Thyroid gland (tissue), 4 donors: ENCODE measurements around the gene EP400.

Source experiments
- POLR2A ChIP-seq, 2 donors: fragments of 450-650 bp; IDR thresholded peaks; one replicate each; pipeline ENCODE4 v1.6.1; 2017; ENCODE audit warnings: antibody characterized with exemption in 2 of 2, mild to moderate bottlenecking in 2 of 2, moderate library complexity in 1 of 2
- TF ChIP-seq, protein P1 (sequence below), 6 experiments: fragments of 200-600 bp in 3 of 6; fragments of 450-650 bp in 3 of 6; sonication (generic) in 3 of 6; IDR thresholded peaks; one replicate each; pipeline ENCODE4 v1.5.1; 2016 to 2019; ENCODE audit warnings: antibody characterized with exemption in 6 of 6, mild to moderate bottlenecking in 2 of 6, inconsistent platforms in 1 of 6, moderate library complexity in 1 of 6

DNA sequence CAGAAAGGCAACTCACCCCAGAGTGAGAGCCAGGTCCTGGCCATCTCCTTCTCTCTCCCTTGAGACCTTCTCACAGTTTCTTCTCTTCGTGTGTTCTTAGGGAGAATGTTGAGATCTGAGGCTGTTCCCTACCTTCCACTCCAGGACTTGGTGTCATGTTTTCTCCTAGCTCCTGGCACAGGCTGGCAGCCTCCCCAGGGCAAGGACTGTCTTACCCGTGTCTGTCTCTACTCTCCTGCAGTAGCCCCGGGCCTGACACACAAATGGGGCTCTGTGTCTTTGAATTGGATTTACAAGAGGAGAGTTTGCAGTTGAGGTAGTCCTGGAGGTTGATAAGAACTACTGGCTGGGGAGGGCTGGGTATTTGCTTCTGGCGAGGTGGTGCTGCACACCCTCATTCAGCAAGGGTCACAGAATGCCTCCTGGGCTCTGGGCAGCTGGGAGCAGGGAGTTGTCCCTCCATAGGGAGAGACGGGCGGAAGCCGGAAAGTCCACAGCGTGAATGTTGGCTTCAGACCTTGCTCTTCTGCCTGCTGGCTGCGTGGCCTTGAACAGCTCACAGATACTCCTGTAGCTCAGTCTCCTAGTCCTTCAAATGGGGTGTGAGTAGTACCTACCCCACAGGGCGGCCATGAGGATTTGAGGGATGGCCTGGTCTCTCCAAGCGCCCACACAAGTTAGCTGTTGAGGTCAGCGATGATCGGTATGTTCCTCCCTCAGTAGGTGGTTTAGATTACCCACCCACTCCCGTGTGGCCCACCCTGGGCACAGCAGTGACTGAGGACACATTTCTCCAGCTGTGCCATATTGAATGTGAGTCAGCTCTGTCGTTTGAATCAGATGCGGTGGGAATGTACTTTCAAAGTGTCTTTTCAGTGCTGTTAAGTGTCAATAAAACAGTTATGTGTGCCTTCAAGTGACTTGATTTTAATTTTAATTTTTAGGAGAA is 10.2 kb downstream of the EP400 start:
- no peak for TF ChIP-seq POLR2A (IDR thresholded peaks at IDR 0.05)
- TF ChIP-seq, protein P1, sequence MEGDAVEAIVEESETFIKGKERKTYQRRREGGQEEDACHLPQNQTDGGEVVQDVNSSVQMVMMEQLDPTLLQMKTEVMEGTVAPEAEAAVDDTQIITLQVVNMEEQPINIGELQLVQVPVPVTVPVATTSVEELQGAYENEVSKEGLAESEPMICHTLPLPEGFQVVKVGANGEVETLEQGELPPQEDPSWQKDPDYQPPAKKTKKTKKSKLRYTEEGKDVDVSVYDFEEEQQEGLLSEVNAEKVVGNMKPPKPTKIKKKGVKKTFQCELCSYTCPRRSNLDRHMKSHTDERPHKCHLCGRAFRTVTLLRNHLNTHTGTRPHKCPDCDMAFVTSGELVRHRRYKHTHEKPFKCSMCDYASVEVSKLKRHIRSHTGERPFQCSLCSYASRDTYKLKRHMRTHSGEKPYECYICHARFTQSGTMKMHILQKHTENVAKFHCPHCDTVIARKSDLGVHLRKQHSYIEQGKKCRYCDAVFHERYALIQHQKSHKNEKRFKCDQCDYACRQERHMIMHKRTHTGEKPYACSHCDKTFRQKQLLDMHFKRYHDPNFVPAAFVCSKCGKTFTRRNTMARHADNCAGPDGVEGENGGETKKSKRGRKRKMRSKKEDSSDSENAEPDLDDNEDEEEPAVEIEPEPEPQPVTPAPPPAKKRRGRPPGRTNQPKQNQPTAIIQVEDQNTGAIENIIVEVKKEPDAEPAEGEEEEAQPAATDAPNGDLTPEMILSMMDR (IDR thresholded peaks at IDR 0.05) = no peak
